H1 (cell line): Measurements from ENCODE around the gene TOM1L2. TPM values are rescaled to one million over a fixed set of nuclear protein-coding genes. Genes with fewer than 3 reads are reported as not detected.

Source experiments
- CTCF ChIA-PET: fragments of 300-600 bp; sonication (Branson Sonifier 250); formaldehyde crosslinking; loops from one replicate; lab custom pipeline; 2021; ENCODE audit not compliant: partially characterized antibody; lab: Charles Lee
- POLR2A ChIA-PET: fragments of 300-600 bp; sonication (Branson Sonifier 250); formaldehyde crosslinking; loops from one replicate; lab custom pipeline; 2021; ENCODE audit warnings: inconsistent platforms; ENCODE audit not compliant: partially characterized antibody; lab: Charles Lee
- DNase-seq, 2 experiments: peaks; one replicate each; pipeline versions ENCODE4 v3.0.0 to v3.0.0-alpha.2; 2010 to 2022; ENCODE audit warnings: low spot score in 2 of 2, low read depth in 1 of 2, mixed read lengths in 1 of 2
- FAIRE-seq: peaks from 2 replicates; lab custom pipeline; 2011; peaks lifted over from hg19 to GRCh38; lab: Jason Lieb, UNC
- H2AFZ ChIP-seq: 2 replicates; pipeline ENCODE4 v1.8.1; 2012; ENCODE audit warnings: low read length, inconsistent platforms
- H2AK5ac ChIP-seq: 2 replicates; pipeline ENCODE4 v1.6.1; 2013; ENCODE audit warnings: low read depth, low read length
- H2BK120ac ChIP-seq: replicated peaks from 2 replicates; pipeline ENCODE3; 2013; ENCODE audit warnings: low read depth, low read length, inconsistent platforms
- H2BK12ac ChIP-seq: 2 replicates; pipeline ENCODE4 v1.6.1; 2013; ENCODE audit warnings: low read depth, low read length
- H2BK15ac ChIP-seq: 2 replicates; pipeline ENCODE4 v1.6.1; 2013; ENCODE audit warnings: low read length
- H2BK20ac ChIP-seq: 2 replicates; pipeline ENCODE4 v1.6.1; 2013; ENCODE audit warnings: low read length
- H2BK5ac ChIP-seq: 2 replicates; pipeline ENCODE4 v1.6.1; 2013; ENCODE audit warnings: low read depth, low read length
- H3K14ac ChIP-seq: 2 replicates; pipeline ENCODE4 v1.6.1; 2013; ENCODE audit warnings: inconsistent platforms; ENCODE audit not compliant: insufficient read length
- H3K18ac ChIP-seq: 2 replicates; pipeline ENCODE4 v1.6.1; 2013; ENCODE audit warnings: low read length; ENCODE audit errors: extremely low read depth
- H3K23ac ChIP-seq: 2 replicates; pipeline ENCODE4 v1.6.1; 2013; ENCODE audit warnings: inconsistent platforms; ENCODE audit not compliant: insufficient read length
- H3K23me2 ChIP-seq: 2 replicates; pipeline ENCODE4 v1.6.1; 2013; ENCODE audit warnings: low read depth, low read length
- H3K27ac ChIP-seq: 2 replicates; pipeline ENCODE4 v1.6.1; 2011; ENCODE audit warnings: low read depth, low read length, inconsistent platforms
- H3K27me3 ChIP-seq, 4 experiments: replicated peaks in 1 of 4; 1 replicate in 1 of 4; 2 replicates in 3 of 4; pipeline versions ENCODE4 v1.6.1 to v1.8.1; 2011 to 2013; ENCODE audit warnings: low read length in 3 of 4, mild to moderate bottlenecking in 3 of 4, inconsistent platforms in 2 of 4, mixed read lengths in 2 of 4, moderate library complexity in 1 of 4; ENCODE audit not compliant: control insufficient read depth in 3 of 4, insufficient read depth in 3 of 4; ENCODE audit errors: extremely low read depth in 1 of 4
- H3K36me3 ChIP-seq, 4 experiments: 2 replicates each; pipeline versions ENCODE4 v1.6.1 to v1.8.1; 2011 to 2013; ENCODE audit warnings: mild to moderate bottlenecking in 4 of 4, low read length in 3 of 4, moderate library complexity in 2 of 4, control low read depth in 1 of 4, inconsistent platforms in 1 of 4; ENCODE audit not compliant: insufficient read depth in 4 of 4, control insufficient read depth in 2 of 4
- H3K4ac ChIP-seq: replicated peaks from 2 replicates; pipeline ENCODE3; 2013; ENCODE audit warnings: low read length, low read depth, mixed read lengths, inconsistent platforms; ENCODE audit not compliant: insufficient read length
- H3K4me1 ChIP-seq, 4 experiments: replicated peaks in 1 of 4; 1 replicate in 1 of 4; 2 replicates in 3 of 4; pipeline versions ENCODE4 v1.6.1 to v1.8.1; 2011 to 2013; ENCODE audit warnings: low read length in 3 of 4, inconsistent platforms in 2 of 4, mixed read lengths in 1 of 4; ENCODE audit not compliant: insufficient read depth in 4 of 4, control insufficient read depth in 3 of 4
- H3K4me2 ChIP-seq, 2 experiments: 2 replicates each; pipeline versions ENCODE4 v1.6.1 to v1.8.1; 2011 to 2013; ENCODE audit warnings: low read depth in 2 of 2, low read length in 2 of 2, control low read depth in 1 of 2, inconsistent platforms in 1 of 2, mild to moderate bottlenecking in 1 of 2; ENCODE audit not compliant: insufficient read depth in 1 of 2
- H3K4me3 ChIP-seq, 4 experiments: fragments of 200-600, 300-600 bp in 1 of 4; sonication (generic), shearing (Covaris generic), sonication (Bioruptor Twin) in 1 of 4; 2 replicates each; pipeline versions ENCODE4 v1.5.1 to v1.8.1; 2011 to 2016; ENCODE audit warnings: low read length in 4 of 4, low read depth in 3 of 4, control low read depth in 2 of 4, inconsistent platforms in 2 of 4, mild to moderate bottlenecking in 2 of 4, mixed read lengths in 1 of 4, moderate library complexity in 1 of 4; ENCODE audit not compliant: insufficient read depth in 2 of 4; ENCODE audit errors: extremely low read depth in 1 of 4
- H3K56ac ChIP-seq: replicated peaks from 2 replicates; pipeline ENCODE3; 2013; ENCODE audit warnings: low read depth, mild to moderate bottlenecking, mixed read lengths, low read length, inconsistent platforms; ENCODE audit not compliant: insufficient read length
- H3K79me1 ChIP-seq: 2 replicates; pipeline ENCODE4 v1.6.1; 2013; ENCODE audit warnings: low read depth, low read length, control low read depth
- H3K79me2 ChIP-seq, 2 experiments: 2 replicates each; pipeline versions ENCODE4 v1.6.1 to v1.8.1; 2012 to 2013; ENCODE audit warnings: low read length in 2 of 2, mild to moderate bottlenecking in 2 of 2, inconsistent platforms in 1 of 2; ENCODE audit not compliant: insufficient read depth in 2 of 2, control insufficient read depth in 1 of 2
- H3K9ac ChIP-seq, 4 experiments: replicated peaks in 1 of 4; 1 replicate in 1 of 4; 2 replicates in 3 of 4; pipeline versions ENCODE4 v1.6.1 to v1.8.1; 2011 to 2013; ENCODE audit warnings: low read depth in 3 of 4, low read length in 3 of 4, control low read depth in 2 of 4, mild to moderate bottlenecking in 2 of 4, moderate library complexity in 2 of 4, inconsistent platforms in 1 of 4; ENCODE audit errors: extremely low read depth in 1 of 4
- H3K9me3 ChIP-seq, 2 experiments: 2 replicates each; pipeline versions ENCODE4 v1.6.1 to v1.8.1; 2012 to 2013; ENCODE audit warnings: mild to moderate bottlenecking in 2 of 2, moderate library complexity in 2 of 2, control low read depth in 1 of 2, inconsistent platforms in 1 of 2, low read depth in 1 of 2, low read length in 1 of 2, mixed read lengths in 1 of 2; ENCODE audit not compliant: insufficient read depth in 2 of 2
- H4K20me1 ChIP-seq, 2 experiments: replicated peaks in 1 of 2; 2 replicates each; pipeline versions ENCODE3 to v1.8.1; 2011 to 2013; ENCODE audit warnings: inconsistent platforms in 2 of 2, low read length in 2 of 2, mild to moderate bottlenecking in 1 of 2; ENCODE audit not compliant: insufficient read depth in 2 of 2, control insufficient read depth in 1 of 2
- H4K5ac ChIP-seq: 2 replicates; pipeline ENCODE4 v1.6.1; 2013; ENCODE audit warnings: low read length, low read depth, mixed read lengths, inconsistent platforms; ENCODE audit not compliant: insufficient read length
- H4K8ac ChIP-seq: 2 replicates; pipeline ENCODE4 v1.8.0; 2013; ENCODE audit warnings: mild to moderate bottlenecking, moderate library complexity, low read length, inconsistent platforms; ENCODE audit not compliant: insufficient read depth; ENCODE audit errors: extremely low read depth
- H4K91ac ChIP-seq: replicated peaks from 2 replicates; pipeline ENCODE3; 2013; ENCODE audit warnings: low read length, mixed read lengths, inconsistent platforms; ENCODE audit not compliant: insufficient read length
- BACH1 ChIP-seq: IDR thresholded peaks from 2 replicates; pipeline ENCODE4 v1.6.1; 2012; ENCODE audit warnings: low read length, improper control_type of control experiment
- BCL11A ChIP-seq, 2 experiments: IDR thresholded peaks; one replicate each; pipeline ENCODE4 v1.6.1; 2011; ENCODE audit warnings: low read depth in 2 of 2, low read length in 2 of 2, mild to moderate bottlenecking in 2 of 2
- GTF2F1 ChIP-seq: IDR thresholded peaks from 2 replicates; pipeline ENCODE4 v1.6.1; 2012; ENCODE audit warnings: low read depth, low read length, improper control_type of control experiment, borderline replicate concordance
- NANOG ChIP-seq: IDR thresholded peaks from 2 replicates; pipeline ENCODE4 v1.6.1; 2011; ENCODE audit warnings: low read length, low read depth, mild to moderate bottlenecking, inconsistent platforms; ENCODE audit not compliant: insufficient read depth, poor library complexity, severe bottlenecking
- RAD21 ChIP-seq, 2 experiments: IDR thresholded peaks in 1 of 2; conservative IDR thresholded peaks in 1 of 2; 2 replicates each; pipeline ENCODE4 v1.6.1; 2011; ENCODE audit warnings: low read depth in 2 of 2, low read length in 2 of 2, improper control_type of control experiment in 1 of 2, inconsistent platforms in 1 of 2, mild to moderate bottlenecking in 1 of 2, moderate library complexity in 1 of 2
- WGBS, 2 experiments: shearing (Covaris generic) in 1 of 2; methylation state at CpG; one replicate each; pipeline versions ENCODE4 v1.1.6 to v1.1.7; 2013 to 2015; ENCODE audit warnings: low lambda C conversion rate in 2 of 2, mixed read lengths in 2 of 2, inconsistent platforms in 1 of 2, low coverage in 1 of 2, missing lambda C conversion rate in 1 of 2; ENCODE audit not compliant: insufficient replicate concordance in 2 of 2, insufficient coverage in 1 of 2, insufficient read length in 1 of 2; ENCODE audit errors: extremely low coverage in 1 of 2, missing lambda C conversion rate in 1 of 2; 5-methylcytosine and 5-hydroxymethylcytosine counted together
- polyA plus RNA-seq, 7 experiments: library from polyadenylated mRNA; depleted of rRNA in 3 of 7; stranded (reverse) in 5 of 7; unstranded in 2 of 7; fragments of >200 nt in 5 of 7; fragments of 200-250 nt in 2 of 7; gene quantifications; 1 replicate in 5 of 7; 2 replicates in 1 of 7; 4 replicates in 1 of 7; pipeline versions ENCODE4 v1.2.1 to v1.2.3, GENCODE V29; 2011 to 2013; ENCODE audit warnings: missing spikeins in 2 of 7, mixed read lengths in 2 of 7
- total RNA-seq: library from RNA; stranded (reverse); fragmentation: NEBNext Ultra II Directional; extraction: Animal tissue kit (Norgen Biotek cat#: 25700); gene quantifications from 2 replicates; pipeline ENCODE4 v1.2.1, GENCODE V29; 2021

Gene TOM1L2
- total and polyA plus RNA-seq, 2 of the 8 experiments (the other 6 are each of a cell fraction or from before 2014, with no cell fraction given) = 2.0 to 3.4 TPM

DNA sequence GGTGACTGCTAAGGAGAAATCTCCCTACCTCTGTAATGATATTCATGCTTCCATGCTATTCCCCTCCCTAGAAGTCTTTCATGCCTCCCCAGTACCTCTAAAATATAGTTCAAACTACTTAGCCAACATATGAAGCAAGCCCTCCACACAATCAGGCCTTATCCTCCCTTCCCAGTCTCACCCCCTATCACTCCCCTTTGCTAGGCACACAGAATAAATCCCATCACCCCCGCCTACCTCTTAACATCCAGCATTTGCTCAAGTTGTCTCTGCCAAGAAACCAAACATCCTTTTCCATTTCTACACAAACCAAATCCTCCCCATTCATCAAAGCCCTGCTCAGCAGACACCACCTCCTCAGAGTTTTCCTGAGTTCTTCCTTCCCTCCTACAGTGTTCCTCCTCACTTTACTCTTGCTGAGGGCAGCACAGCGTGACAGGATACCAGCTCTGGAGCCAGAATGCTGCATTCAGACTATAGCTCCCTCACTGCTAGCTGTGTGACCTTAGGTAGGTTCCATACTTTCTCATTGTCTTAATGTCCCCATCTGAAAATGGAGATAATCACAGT, 7.0 kb downstream of the TOM1L2 start:
- Histone ChIP-seq H2AK5ac (no peak overlapping the region), H3K27me3 (no peaks in the 10 kb centered on the region), H4K8ac (no peak overlapping the region), H3K9ac (no peak overlapping the region), H3K4ac (no peak overlapping the region), H3K79me2 (no peaks in the 10 kb centered on the region), H3K14ac (no peak overlapping the region), H4K20me1 (no peaks in the 10 kb centered on the region), H4K5ac (no peak overlapping the region), H3K18ac (no peak overlapping the region), H3K23me2 (no peaks in the 10 kb centered on the region; the same call in 1 of the 2 replicates), H3K4me2 (no peak overlapping the region), H3K9me3 (no peaks in the 10 kb centered on the region), H2BK120ac (no peak overlapping the region), H3K36me3 (no peaks in the 10 kb centered on the region), H3K23ac (no peak overlapping the region), H2BK12ac (no peak overlapping the region), H4K91ac (no peak overlapping the region), H2AFZ (no peak overlapping the region), H3K27ac (no peak overlapping the region), H3K4me1 (no peaks in the 10 kb centered on the region), H2BK20ac (no peak overlapping the region), H2BK15ac (no peak overlapping the region), H3K4me3 (no peak overlapping the region), H3K56ac (no peak overlapping the region), H3K79me1 (no peaks in the 10 kb centered on the region; the same call in 1 of the 2 replicates), H2BK5ac (no peak overlapping the region)
- CTCF ChIA-PET = no interaction called here
- FAIRE-seq (no peak), DNase-seq (no peak)
- POLR2A ChIA-PET = no interaction called here
- 80% methylated on average over 2 of the region's 2 CpGs; no CpG with 5 or more reads in 1 of the 2 experiments for WGBS, 2 experiments
- TF ChIP-seq RAD21 (IDR thresholded peaks at IDR 0.05 in 1 of 2, conservative IDR thresholded peaks at IDR 0.05 in 1 of 2; ENCODE audit: low read depth in 2 of 2, low read length in 2 of 2) = no peak
- TF ChIP-seq BACH1 = no peak
- no peak for TF ChIP-seq GTF2F1
- no peak for TF ChIP-seq NANOG
- TF ChIP-seq BCL11A (IDR thresholded peaks at IDR 0.05; ENCODE audit: low read depth in 2 of 2, low read length in 2 of 2) = no peak
